ENCODE results near the gene PPDPF. TPM values are rescaled to one million over a fixed set of nuclear protein-coding genes. Genes with fewer than 3 reads are reported as not detected.

The PPDPF gene
- total and polyA plus RNA-seq, 2 of the 8 experiments (the other 6 are each of a cell fraction or from before 2014, with no cell fraction given), result 30.5 to 138 TPM

- TF ChIP-seq CTBP2 (IDR thresholded peaks at IDR 0.05; ENCODE audit: borderline replicate concordance, insufficient read depth, insufficient read length, low read length) (no peak), HDAC2 (IDR thresholded peaks at IDR 0.05; ENCODE audit: borderline replicate concordance in 1 of 2, low read depth in 2 of 2, low read length in 2 of 2) (no peak), SP2 (IDR thresholded peaks at IDR 0.05; ENCODE audit: low read length) (no peak)
These were observed 23.8 kb downstream of the PPDPF start (continued) for GRCh38 chr20:63544241-63544957.

All from H1 (cell line).